ENCODE results near the gene CST9. TPM values are rescaled to one million over a fixed set of nuclear protein-coding genes. Genes with fewer than 3 reads are reported as not detected.

CST9 gene
- total RNA-seq, 1 experiment from 2014 or later = not detected

GRCh38 chr20:23647346-23647745 lies 41.6 kb upstream of the CST9 start:
- no peak overlapping the region for H3K4me3 Mint-ChIP-seq
- no peak overlapping the region for H3K27ac Mint-ChIP-seq
- Histone ChIP-seq H2BK15ac (ENCODE audit: low read depth, low read length) (no peak overlapping the region), H3K4me2 (ENCODE audit: insufficient read depth, insufficient read length, low read length) (no peak overlapping the region), H2BK120ac (ENCODE audit: low read depth, low read length, poor library complexity, severe bottlenecking) (no peak overlapping the region), H3K23ac (ENCODE audit: insufficient read length, low read depth, low read length) (no peak overlapping the region), H4K20me1 (ENCODE audit: control insufficient read depth, insufficient read depth, insufficient read length) (no peaks in the 10 kb centered on the region), H3T11ph (ENCODE audit: low read length) (no peak overlapping the region), H3K56ac (ENCODE audit: insufficient read length, low read depth, low read length) (no peak overlapping the region), H4K8ac (replicated peaks; ENCODE audit: insufficient read length, low read depth, low read length) (no peak overlapping the region), H2BK5ac (ENCODE audit: insufficient read length, low read length) (no peak overlapping the region), H4K91ac (ENCODE audit: insufficient read length, low read depth, low read length) (no peak overlapping the region), H3K79me2 (ENCODE audit: insufficient read depth, low read length) (no peaks in the 10 kb centered on the region), H3K18ac (ENCODE audit: insufficient read length, low read depth, low read length) (no peak overlapping the region), H3K9ac (ENCODE audit: extremely low read depth, insufficient read length, low read length) (no peak overlapping the region), H2AK5ac (ENCODE audit: insufficient read length, low read length) (no peak overlapping the region), H3K27me3 (ENCODE audit: insufficient read depth, low read length) (no peaks in the 10 kb centered on the region), H3K9me3 (ENCODE audit: control insufficient read depth, low read depth, low read length) (no peaks in the 10 kb centered on the region), H2AFZ (ENCODE audit: low read length) (no peak overlapping the region), H2BK12ac (ENCODE audit: insufficient read length, low read depth, low read length) (no peak overlapping the region), H3K14ac (ENCODE audit: insufficient read depth, low read length) (no peak overlapping the region), H3K79me1 (ENCODE audit: insufficient read depth, low read depth, low read length, poor library complexity, severe bottlenecking) (no peaks in the 10 kb centered on the region), H2BK20ac (ENCODE audit: low read depth, low read length, poor library complexity, severe bottlenecking) (no peak overlapping the region), H3K23me2 (ENCODE audit: insufficient read length, low read depth, low read length, poor library complexity, severe bottlenecking) (no peaks in the 10 kb centered on the region), H4K5ac (ENCODE audit: insufficient read length, low read depth, low read length) (no peak overlapping the region), H3K4ac (ENCODE audit: low read depth, low read length) (no peak overlapping the region), H3K4me1 (ENCODE audit: insufficient read depth, low read length) (no peaks in the 10 kb centered on the region; the same call in 1 of the 2 replicates), H3K27ac (ENCODE audit: insufficient read length, low read depth, low read length) (no peak overlapping the region)
- peaks cover 1% of the 10 kb centered on the region; the same call in 1 of the 2 replicates for H3K27me3 Mint-ChIP-seq (ENCODE audit: low read depth)
- no peaks in the 10 kb centered on the region; a peak in 1 of 7 replicates for H3K36me3 Mint-ChIP-seq (ENCODE audit: insufficient read depth in 1 of 3, low read depth in 3 of 3)
- TF ChIP-seq CTCF (conservative IDR thresholded peaks at IDR 0.05) = no peak
- no CpG with 5 or more reads among the region's 2 CpGs for whole genome bisulfite sequencing (ENCODE audit: extremely low coverage, insufficient read length, low lambda C conversion rate)
- no peaks in the 10 kb centered on the region; a peak in 1 of 5 replicates for H3K9me3 Mint-ChIP-seq
- peaks cover 8 to 11% of the 10 kb centered on the region in 2 experiments for H3K4me1 Mint-ChIP-seq
- DNase-seq = no peak
